ENCODE results near the gene PRDM16. TPM values are rescaled to one million over a fixed set of nuclear protein-coding genes. Genes with fewer than 3 reads are reported as not detected.

The PRDM16 gene
- total and polyA plus RNA-seq, 4 donors = 0.05 to 0.67 (median 0.19) TPM

- H3K9me3 ChIP-seq (ENCODE audit: control insufficient read depth in 4 of 4, low read length in 3 of 4) = no peaks in the 10 kb centered on the region
- no peak overlapping the region for H3K4me3 ChIP-seq (ENCODE audit: low read depth in 1 of 3, low read length in 3 of 3)
- no peaks in the 10 kb centered on the region for H3K27me3 ChIP-seq (ENCODE audit: control insufficient read depth in 4 of 4, insufficient read depth in 4 of 4, low read length in 3 of 4)
- no peak overlapping the region for H3K27ac ChIP-seq (ENCODE audit: low read depth in 1 of 2, low read length in 2 of 2)
- 48% methylated on average over 13 of the region's 13 CpGs for WGBS
- H3K4me1 ChIP-seq (ENCODE audit: control insufficient read depth in 4 of 4, insufficient read depth in 4 of 4, low read length in 3 of 4) = no peaks in the 10 kb centered on the region
- TF ChIP-seq, protein P1, sequence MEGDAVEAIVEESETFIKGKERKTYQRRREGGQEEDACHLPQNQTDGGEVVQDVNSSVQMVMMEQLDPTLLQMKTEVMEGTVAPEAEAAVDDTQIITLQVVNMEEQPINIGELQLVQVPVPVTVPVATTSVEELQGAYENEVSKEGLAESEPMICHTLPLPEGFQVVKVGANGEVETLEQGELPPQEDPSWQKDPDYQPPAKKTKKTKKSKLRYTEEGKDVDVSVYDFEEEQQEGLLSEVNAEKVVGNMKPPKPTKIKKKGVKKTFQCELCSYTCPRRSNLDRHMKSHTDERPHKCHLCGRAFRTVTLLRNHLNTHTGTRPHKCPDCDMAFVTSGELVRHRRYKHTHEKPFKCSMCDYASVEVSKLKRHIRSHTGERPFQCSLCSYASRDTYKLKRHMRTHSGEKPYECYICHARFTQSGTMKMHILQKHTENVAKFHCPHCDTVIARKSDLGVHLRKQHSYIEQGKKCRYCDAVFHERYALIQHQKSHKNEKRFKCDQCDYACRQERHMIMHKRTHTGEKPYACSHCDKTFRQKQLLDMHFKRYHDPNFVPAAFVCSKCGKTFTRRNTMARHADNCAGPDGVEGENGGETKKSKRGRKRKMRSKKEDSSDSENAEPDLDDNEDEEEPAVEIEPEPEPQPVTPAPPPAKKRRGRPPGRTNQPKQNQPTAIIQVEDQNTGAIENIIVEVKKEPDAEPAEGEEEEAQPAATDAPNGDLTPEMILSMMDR (IDR thresholded peaks at IDR 0.05; ENCODE audit: low read depth, low read length, missing input control) = no peak
- TF ChIP-seq MAX (IDR thresholded peaks at IDR 0.05) = no peak
- TF ChIP-seq, protein P2, sequence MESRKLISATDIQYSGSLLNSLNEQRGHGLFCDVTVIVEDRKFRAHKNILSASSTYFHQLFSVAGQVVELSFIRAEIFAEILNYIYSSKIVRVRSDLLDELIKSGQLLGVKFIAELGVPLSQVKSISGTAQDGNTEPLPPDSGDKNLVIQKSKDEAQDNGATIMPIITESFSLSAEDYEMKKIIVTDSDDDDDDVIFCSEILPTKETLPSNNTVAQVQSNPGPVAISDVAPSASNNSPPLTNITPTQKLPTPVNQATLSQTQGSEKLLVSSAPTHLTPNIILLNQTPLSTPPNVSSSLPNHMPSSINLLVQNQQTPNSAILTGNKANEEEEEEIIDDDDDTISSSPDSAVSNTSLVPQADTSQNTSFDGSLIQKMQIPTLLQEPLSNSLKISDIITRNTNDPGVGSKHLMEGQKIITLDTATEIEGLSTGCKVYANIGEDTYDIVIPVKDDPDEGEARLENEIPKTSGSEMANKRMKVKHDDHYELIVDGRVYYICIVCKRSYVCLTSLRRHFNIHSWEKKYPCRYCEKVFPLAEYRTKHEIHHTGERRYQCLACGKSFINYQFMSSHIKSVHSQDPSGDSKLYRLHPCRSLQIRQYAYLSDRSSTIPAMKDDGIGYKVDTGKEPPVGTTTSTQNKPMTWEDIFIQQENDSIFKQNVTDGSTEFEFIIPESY (IDR thresholded peaks at IDR 0.05) = no peak
- TF ChIP-seq YY1 (IDR thresholded peaks at IDR 0.05) = no peak
- no peak for TF ChIP-seq RAD21 (IDR thresholded peaks at IDR 0.05)
- TF ChIP-seq GABPA (IDR thresholded peaks at IDR 0.05 in 1 of 2, conservative IDR thresholded peaks at IDR 0.05 in 1 of 2) = no peak
- no peak for TF ChIP-seq HNF4G (IDR thresholded peaks at IDR 0.05)
- no peak for TF ChIP-seq RXRA (IDR thresholded peaks at IDR 0.05)
- TF ChIP-seq HNF4A (conservative IDR thresholded peaks at IDR 0.05) = no peak
- no peak for DNase-seq (ENCODE audit: low spot score)
- H3K36me3 ChIP-seq (ENCODE audit: control insufficient read depth in 4 of 4, insufficient read depth in 3 of 4, low read depth in 1 of 4, low read length in 3 of 4) = no peaks in the 10 kb centered on the region
- H3K9ac ChIP-seq (ENCODE audit: low read depth in 1 of 2, low read length in 2 of 2) = no peak overlapping the region
Observed at GRCh38 chr1:3352952-3353331, 283.9 kb downstream of the PRDM16 start.

DNA sequence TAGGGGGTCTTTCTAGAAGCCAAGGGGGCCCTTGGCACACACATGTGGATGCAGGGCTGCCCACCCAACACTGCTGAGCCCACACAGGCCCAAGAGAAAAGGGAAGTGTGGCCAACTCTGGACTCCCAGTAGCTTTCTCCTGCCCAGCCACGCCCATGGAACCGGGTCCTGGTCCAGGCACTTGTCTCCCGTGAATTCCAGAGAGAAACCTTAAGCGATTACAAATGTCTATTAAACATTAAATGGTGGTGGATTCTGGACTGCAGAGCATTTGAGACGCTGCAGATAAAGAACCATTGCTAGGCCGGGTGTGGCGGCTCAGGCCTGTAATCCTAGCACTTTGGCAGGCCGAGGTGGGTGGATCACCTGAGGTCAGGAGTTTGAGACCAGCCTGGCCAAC is 284.9 kb downstream of the PRDM16 start:
- TF ChIP-seq FOXA1 (IDR thresholded peaks at IDR 0.05) (no peak), HNF4G (IDR thresholded peaks at IDR 0.05) (no peak)
- H3K27ac ChIP-seq (ENCODE audit: low read depth in 1 of 2, low read length in 2 of 2) = no peak overlapping the region
- 89% methylated on average over 8 of the region's 8 CpGs for WGBS
- no peak overlapping the region for H3K4me3 ChIP-seq (ENCODE audit: low read depth in 1 of 3, low read length in 3 of 3)
- H3K9ac ChIP-seq (ENCODE audit: low read depth in 1 of 2, low read length in 2 of 2) = no peak overlapping the region
- H3K27me3 ChIP-seq (ENCODE audit: control insufficient read depth in 4 of 4, insufficient read depth in 4 of 4, low read length in 3 of 4) = no peaks in the 10 kb centered on the region
- no peaks in the 10 kb centered on the region for H3K9me3 ChIP-seq (ENCODE audit: control insufficient read depth in 4 of 4, low read length in 3 of 4)
- no peak for DNase-seq (ENCODE audit: low spot score)
- no peaks in the 10 kb centered on the region for H3K36me3 ChIP-seq (ENCODE audit: control insufficient read depth in 4 of 4, insufficient read depth in 3 of 4, low read depth in 1 of 4, low read length in 3 of 4)
- H3K4me1 ChIP-seq (ENCODE audit: control insufficient read depth in 4 of 4, insufficient read depth in 4 of 4, low read length in 3 of 4) = no peaks in the 10 kb centered on the region

- no peaks in the 10 kb centered on the region for H3K4me1 ChIP-seq (ENCODE audit: control insufficient read depth in 4 of 4, insufficient read depth in 4 of 4, low read length in 3 of 4)
- TF ChIP-seq GABPA (IDR thresholded peaks at IDR 0.05 in 1 of 2, conservative IDR thresholded peaks at IDR 0.05 in 1 of 2) (no peak), RXRA (IDR thresholded peaks at IDR 0.05) (no peak), SP1 (IDR thresholded peaks at IDR 0.05) (no peak)
- TF ChIP-seq, protein P3, sequence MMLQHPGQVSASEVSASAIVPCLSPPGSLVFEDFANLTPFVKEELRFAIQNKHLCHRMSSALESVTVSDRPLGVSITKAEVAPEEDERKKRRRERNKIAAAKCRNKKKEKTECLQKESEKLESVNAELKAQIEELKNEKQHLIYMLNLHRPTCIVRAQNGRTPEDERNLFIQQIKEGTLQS (IDR thresholded peaks at IDR 0.05) = no peak
- no peak overlapping the region for H3K9ac ChIP-seq (ENCODE audit: low read depth in 1 of 2, low read length in 2 of 2)
- no peak overlapping the region for H3K4me3 ChIP-seq (ENCODE audit: low read depth in 1 of 3, low read length in 3 of 3)
- no peaks in the 10 kb centered on the region for H3K36me3 ChIP-seq (ENCODE audit: control insufficient read depth in 4 of 4, insufficient read depth in 3 of 4, low read depth in 1 of 4, low read length in 3 of 4)
- WGBS = 92% methylated on average over 8 of the region's 8 CpGs
- no peaks in the 10 kb centered on the region for H3K27me3 ChIP-seq (ENCODE audit: control insufficient read depth in 4 of 4, insufficient read depth in 4 of 4, low read length in 3 of 4)
- H3K27ac ChIP-seq (ENCODE audit: low read depth in 1 of 2, low read length in 2 of 2) = no peak overlapping the region
- DNase-seq (ENCODE audit: low spot score) = no peak
- no peaks in the 10 kb centered on the region for H3K9me3 ChIP-seq (ENCODE audit: control insufficient read depth in 4 of 4, low read length in 3 of 4)
Observed at GRCh38 chr1:3355089-3355488, 286.1 kb downstream of the PRDM16 start.
